Stomach (tissue), 4 donors: ENCODE measurements around the gene WFS1.
A peak's percentile ranks its signal among the peaks of the same experiment; 100 is the strongest.

Experiments used
- POLR2A ChIP-seq, 4 donors: fragments of 450-650 bp; IDR thresholded peaks; one replicate each; pipeline ENCODE4 v1.6.1; 2016; ENCODE audit warnings: antibody characterized with exemption in 4 of 4, control low read depth in 2 of 4, mild to moderate bottlenecking in 1 of 4, moderate library complexity in 1 of 4
- POLR2AphosphoS5 ChIP-seq, 3 donors: sonication (generic); formaldehyde crosslinking; IDR thresholded peaks; one replicate each; pipeline ENCODE4 v1.6.1; 2016; ENCODE audit warnings: antibody characterized with exemption in 3 of 3

DNA sequence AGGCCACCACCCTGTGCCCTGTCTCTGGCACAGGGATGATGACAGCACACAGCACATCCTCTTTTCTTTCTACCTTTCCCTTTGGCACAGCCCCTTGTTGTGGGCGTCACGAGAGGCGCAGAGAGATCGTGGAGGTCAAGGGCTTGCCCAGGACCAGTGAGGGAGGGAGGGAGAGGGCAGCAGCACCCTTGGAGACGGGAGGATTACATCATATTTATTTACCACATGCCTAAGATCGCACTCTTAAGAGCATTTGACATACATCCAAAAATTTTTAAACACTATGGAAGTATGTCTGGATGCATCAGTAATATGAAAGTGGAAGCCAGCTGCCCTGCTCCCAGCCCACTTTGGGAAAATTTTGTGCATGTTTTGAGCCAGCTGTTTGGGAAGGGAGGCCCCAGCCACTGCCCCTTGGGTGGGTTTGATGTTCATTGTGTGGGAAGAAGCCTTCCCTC is 12.7 kb downstream of the WFS1 start:
- TF ChIP-seq POLR2A (IDR thresholded peaks at IDR 0.05) (no peak), POLR2AphosphoS5 (IDR thresholded peaks at IDR 0.05) (peak in 1 of 3 donors; percentile 24)
